OCI-LY3 (cell line): ENCODE results near the gene C1D.
"Not testable (repeated sequence)": the region's sequence is repeated elsewhere in the genome, so short reads cannot be mapped to it uniquely, and the experiment has no call there.

Experiments used
- H2AFZ ChIP-seq: fragments of 200-600, 300-600 bp; shearing (Covaris generic); 2 replicates; pipeline ENCODE4 v1.6.0; 2014; ENCODE audit warnings: antibody characterized with exemption, low read depth, low read length
- H3K27ac ChIP-seq: fragments of 200-600, 300-600 bp; sonication (generic); 2 replicates; pipeline ENCODE4 v1.5.1; 2014; ENCODE audit warnings: mild to moderate bottlenecking, low read length, moderate library complexity, mixed read lengths
- H3K27me3 ChIP-seq: fragments of 200-600, 300-600 bp; sonication (generic); 2 replicates; pipeline ENCODE4 v1.6.1; 2014; ENCODE audit warnings: low read depth, low read length, mixed read lengths
- H3K36me3 ChIP-seq: fragments of 200-600, 300-600 bp; sonication (generic); replicated peaks from 2 replicates; pipeline ENCODE3; 2014; ENCODE audit warnings: low read depth, low read length, mixed read lengths
- H3K4me1 ChIP-seq: fragments of 300-600, 200-600 bp; sonication (generic); 2 replicates; pipeline ENCODE4 v1.6.1; 2014; ENCODE audit warnings: low read length, mixed read lengths
- H3K4me2 ChIP-seq: fragments of 200-600, 300-600 bp; sonication (generic); 2 replicates; pipeline ENCODE4 v1.6.1; 2014; ENCODE audit warnings: low read length, mixed read lengths
- H3K4me3 ChIP-seq: fragments of 300-600, 200-600 bp; sonication (generic); 2 replicates; pipeline ENCODE4 v1.5.1; 2014; ENCODE audit warnings: antibody characterized with exemption, mild to moderate bottlenecking, low read length, moderate library complexity
- H3K79me2 ChIP-seq: fragments of 300-600, 200-600 bp; shearing (Covaris generic); 2 replicates; pipeline ENCODE4 v1.6.1; 2014; ENCODE audit warnings: mild to moderate bottlenecking, low read length, mixed read lengths
- H3K9ac ChIP-seq: fragments of 300-600, 200-600 bp; shearing (Covaris generic); 2 replicates; pipeline ENCODE4 v1.6.0; 2014; ENCODE audit warnings: mild to moderate bottlenecking, low read length, moderate library complexity
- H3K9me3 ChIP-seq: fragments of 200-600, 300-600 bp; shearing (Covaris generic); 2 replicates; pipeline ENCODE4 v1.6.1; 2014; ENCODE audit warnings: low read length, mixed read lengths; ENCODE audit not compliant: insufficient read depth
- H4K20me1 ChIP-seq: fragments of 200-600, 300-600 bp; sonication (generic); 2 replicates; pipeline ENCODE4 v1.6.1; 2016; ENCODE audit warnings: low read length, mixed read lengths; ENCODE audit not compliant: insufficient read depth
- CTCF ChIP-seq: fragments of 200-600, 300-600 bp; sonication (generic); IDR thresholded peaks from 2 replicates; pipeline ENCODE4 v1.5.1; 2014; ENCODE audit warnings: antibody characterized with exemption, low read length, low read depth
- EZH2phosphoT487 ChIP-seq: fragments of 200-600 bp; shearing (Covaris generic); IDR thresholded peaks from 2 replicates; pipeline ENCODE4 v1.6.1; 2018; ENCODE audit warnings: antibody characterized with exemption, mixed run types, low read depth

Gene C1D

GRCh38 chr2:67997528-67997900 is 65.3 kb downstream of the C1D start:
- Histone ChIP-seq H3K36me3 (no peaks in the 10 kb centered on the region), H3K4me3 (no peak overlapping the region), H3K27ac (no peak overlapping the region), H3K9ac (no peak overlapping the region), H3K27me3 (no peaks in the 10 kb centered on the region), H3K4me2 (no peak overlapping the region), H4K20me1 (no peaks in the 10 kb centered on the region), H3K4me1 (no peaks in the 10 kb centered on the region), H3K9me3 (no peaks in the 10 kb centered on the region), H3K79me2 (no peaks in the 10 kb centered on the region), H2AFZ (0 out of 2 replicates have a peak overlapping the region, but pooled peaks have one; percentile 9)
- TF ChIP-seq EZH2phosphoT487 = no peak
- no peak for TF ChIP-seq CTCF

- Histone ChIP-seq H3K9me3 (no peaks in the 10 kb centered on the region), H3K79me2 (no peaks in the 10 kb centered on the region), H3K4me2 (no peak overlapping the region), H2AFZ (0 out of 2 replicates have a peak overlapping the region, but pooled peaks have one; percentile 9), H3K27me3 (no peaks in the 10 kb centered on the region), H3K36me3 (no peaks in the 10 kb centered on the region), H3K4me3 (no peak overlapping the region), H3K27ac (no peak overlapping the region), H3K4me1 (no peaks in the 10 kb centered on the region), H3K9ac (no peak overlapping the region), H4K20me1 (no peaks in the 10 kb centered on the region)
- no peak for TF ChIP-seq CTCF
- TF ChIP-seq EZH2phosphoT487 = no peak
These were observed 65.9 kb downstream of the C1D start for GRCh38 chr2:67996772-67997527.

GRCh38 chr2:67994716-67995115 is 68.1 kb downstream of the C1D start:
- Histone ChIP-seq H3K27ac (no peak overlapping the region), H3K79me2 (no peaks in the 10 kb centered on the region), H3K4me1 (no peaks in the 10 kb centered on the region)

GRCh38 chr2:67994069-67994468 is 68.7 kb downstream of the C1D start:
- H3K36me3 ChIP-seq, H3K79me2 ChIP-seq, H3K27me3 ChIP-seq, H3K9me3 ChIP-seq, H2AFZ ChIP-seq, H3K4me2 ChIP-seq, H3K4me3 ChIP-seq, H3K4me1 ChIP-seq, H3K9ac ChIP-seq, H3K27ac ChIP-seq, H4K20me1 ChIP-seq: not testable (repeated sequence)

More at GRCh38 chr2:67994716-67995115, 68.1 kb downstream of the C1D start:
- H3K9me3 ChIP-seq = no peaks in the 10 kb centered on the region
- H3K4me3 ChIP-seq = no peak overlapping the region
- H3K4me2 ChIP-seq = no peak overlapping the region
- no peaks in the 10 kb centered on the region for H3K36me3 ChIP-seq
- H3K27me3 ChIP-seq = no peaks in the 10 kb centered on the region
- H4K20me1 ChIP-seq = no peaks in the 10 kb centered on the region
- TF ChIP-seq EZH2phosphoT487 (no peak), CTCF (no peak)
- no peak overlapping the region for H3K9ac ChIP-seq
- H2AFZ ChIP-seq = no peak overlapping the region
